Body of pancreas (tissue), 4 donors: ENCODE data around the gene HPDL. TPM values are rescaled to one million over a fixed set of nuclear protein-coding genes. Genes with fewer than 3 reads are reported as not detected.

Experiments
- ATAC-seq: fragments of 150-250 bp; one replicate; pipeline ENCODE4 v1.9.1; 2016
- DNase-seq, 4 donors: peaks; one replicate each; pipeline ENCODE4 v3.0.0-alpha.2; 2019
- H3K27ac ChIP-seq, 4 donors: fragments of 200-600 bp; sonication (generic); 1 replicate in 3 of 4; 2 replicates in 1 of 4; pipeline versions ENCODE4 v1.5.1 to v1.6.1; 2016 to 2019; ENCODE audit warnings: mild to moderate bottlenecking in 1 of 4, mixed read lengths in 1 of 4, moderate library complexity in 1 of 4
- H3K27me3 ChIP-seq, 2 donors: fragments of 200-600 bp; sonication (generic); one replicate each; pipeline ENCODE4 v1.6.0; 2016; ENCODE audit warnings: mild to moderate bottlenecking in 1 of 2
- H3K36me3 ChIP-seq, 2 donors: fragments of 200-600 bp; sonication (generic); replicated peaks in 1 of 2; 2 replicates each; pipeline ENCODE4 v1.5.1; 2016; ENCODE audit warnings: low read depth in 2 of 2; ENCODE audit not compliant: insufficient read depth in 1 of 2
- H3K4me1 ChIP-seq: fragments of 200-600 bp; sonication (generic); one replicate; pipeline ENCODE4 v1.6.0; 2016
- H3K4me3 ChIP-seq, 2 donors: fragments of 200-600 bp; sonication (generic); 1 replicate in 1 of 2; 2 replicates in 1 of 2; pipeline ENCODE4 v1.5.1; 2016 to 2019
- H3K9me3 ChIP-seq, 3 donors: fragments of 200-600 bp; sonication (generic); 1 replicate in 2 of 3; 2 replicates in 1 of 3; pipeline ENCODE4 v1.5.1; 2016
- POLR2A ChIP-seq, 3 donors: fragments of 450-650 bp; IDR thresholded peaks; one replicate each; pipeline ENCODE4 v1.6.1; 2016; ENCODE audit warnings: antibody characterized with exemption in 3 of 3, mild to moderate bottlenecking in 2 of 3
- WGBS, 2 donors: methylation state at CpG; one replicate each; pipeline ENCODE4 v1.1.5; 2017; 5-methylcytosine and 5-hydroxymethylcytosine counted together
- intact Hi-C: fragments of 100-400 bp; cut with DNase I; formaldehyde crosslinking; loops from one replicate; pipeline ENCODE4 v1.15.1; 2023
- total RNA-seq, 2 donors: library from RNA; depleted of rRNA; stranded (reverse); fragments of >200 nt; gene quantifications; one replicate each; pipeline ENCODE4 v1.1.0, GENCODE V29; 2016
- TF ChIP-seq, protein P1 (sequence below), 7 experiments: fragments of 450-650 bp in 4 of 7; fragments of 200-600 bp in 3 of 7; sonication (generic) in 3 of 7; IDR thresholded peaks; one replicate each; pipeline ENCODE4 v1.5.1; 2016 to 2019; ENCODE audit warnings: antibody characterized with exemption in 7 of 7

Gene HPDL
- total RNA-seq, 2 donors from 2014 or later: 0.26 TPM; not detected in 1

DNA sequence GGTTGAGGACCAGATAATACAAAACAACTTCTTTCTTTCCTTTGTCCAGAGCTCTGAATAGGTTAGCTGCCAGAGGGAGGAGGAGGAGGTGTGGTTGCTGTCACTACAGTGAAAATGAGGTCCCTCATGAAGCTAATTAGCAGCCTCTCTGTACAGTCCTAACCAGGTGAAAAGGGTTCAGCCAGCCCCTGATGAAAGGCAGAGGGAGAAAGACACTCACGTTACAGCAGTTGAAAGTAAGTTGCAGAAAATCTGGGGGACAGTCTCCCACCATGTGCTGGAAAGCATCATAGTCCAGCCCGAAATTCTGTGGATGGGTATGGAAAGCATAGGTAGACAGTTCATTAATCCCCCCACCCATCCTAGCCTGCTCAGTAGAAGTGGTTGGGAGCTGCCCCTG lies 19.8 kb downstream of the HPDL start:
- intact Hi-C loops: loop anchor here (10.0 kb wide), 1 partner anchor 228 kb away; no protein-coding TSS in a partner anchor
- Histone ChIP-seq H3K4me1 (peaks cover 18% of the 10 kb centered on the region), H3K27me3 (no peaks in the 10 kb centered on the region), H3K36me3 (peaks cover 0 to 10% of the 10 kb centered on the region in 2 donors), H3K4me3 (no peak overlapping the region), H3K9me3 (no peaks in the 10 kb centered on the region), H3K27ac (no peak overlapping the region)
- DNase-seq (no peak), ATAC-seq (no peak)
- 63 to 97% methylated on average over 2 of the region's 2 CpGs for WGBS, 2 donors
- TF ChIP-seq, protein P1, sequence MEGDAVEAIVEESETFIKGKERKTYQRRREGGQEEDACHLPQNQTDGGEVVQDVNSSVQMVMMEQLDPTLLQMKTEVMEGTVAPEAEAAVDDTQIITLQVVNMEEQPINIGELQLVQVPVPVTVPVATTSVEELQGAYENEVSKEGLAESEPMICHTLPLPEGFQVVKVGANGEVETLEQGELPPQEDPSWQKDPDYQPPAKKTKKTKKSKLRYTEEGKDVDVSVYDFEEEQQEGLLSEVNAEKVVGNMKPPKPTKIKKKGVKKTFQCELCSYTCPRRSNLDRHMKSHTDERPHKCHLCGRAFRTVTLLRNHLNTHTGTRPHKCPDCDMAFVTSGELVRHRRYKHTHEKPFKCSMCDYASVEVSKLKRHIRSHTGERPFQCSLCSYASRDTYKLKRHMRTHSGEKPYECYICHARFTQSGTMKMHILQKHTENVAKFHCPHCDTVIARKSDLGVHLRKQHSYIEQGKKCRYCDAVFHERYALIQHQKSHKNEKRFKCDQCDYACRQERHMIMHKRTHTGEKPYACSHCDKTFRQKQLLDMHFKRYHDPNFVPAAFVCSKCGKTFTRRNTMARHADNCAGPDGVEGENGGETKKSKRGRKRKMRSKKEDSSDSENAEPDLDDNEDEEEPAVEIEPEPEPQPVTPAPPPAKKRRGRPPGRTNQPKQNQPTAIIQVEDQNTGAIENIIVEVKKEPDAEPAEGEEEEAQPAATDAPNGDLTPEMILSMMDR (IDR thresholded peaks at IDR 0.05): no peak
- no peak for TF ChIP-seq POLR2A (IDR thresholded peaks at IDR 0.05)

DNA sequence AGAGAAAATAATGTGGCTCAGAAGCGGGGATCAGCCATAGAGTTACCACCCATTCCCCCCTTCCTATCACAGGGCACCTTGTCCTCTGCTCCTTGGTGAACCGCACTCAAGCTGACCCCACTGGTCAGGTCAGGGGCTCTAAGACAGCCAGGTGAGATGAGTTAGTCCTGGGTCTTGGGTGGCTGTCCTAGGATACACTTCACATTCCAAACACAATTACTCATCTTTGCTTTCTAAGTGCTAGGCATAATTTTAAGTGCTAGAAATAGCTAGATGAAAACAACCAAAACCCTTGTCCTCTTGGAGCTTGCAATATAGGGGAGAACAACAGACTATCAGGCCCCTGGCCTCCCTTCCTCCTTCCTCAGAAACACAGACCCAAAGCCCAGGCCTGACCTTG lies 21.3 kb downstream of the HPDL start:
- Histone ChIP-seq H3K27me3 (no peaks in the 10 kb centered on the region), H3K4me3 (no peak overlapping the region), H3K36me3 (peaks cover 0 to 6% of the 10 kb centered on the region in 2 donors), H3K4me1 (peaks cover 15% of the 10 kb centered on the region), H3K9me3 (no peaks in the 10 kb centered on the region), H3K27ac (no peak overlapping the region)
- intact Hi-C loops: loop anchor here (10.0 kb wide), 1 partner anchor 227 kb away; no protein-coding TSS in a partner anchor
- DNase-seq: no peak
- TF ChIP-seq, protein P1 (IDR thresholded peaks at IDR 0.05): no peak
- TF ChIP-seq POLR2A (IDR thresholded peaks at IDR 0.05): no peak
- WGBS, 2 donors: 88 to 100% methylated on average over 2 of the region's 2 CpGs
- no peak for ATAC-seq

DNA sequence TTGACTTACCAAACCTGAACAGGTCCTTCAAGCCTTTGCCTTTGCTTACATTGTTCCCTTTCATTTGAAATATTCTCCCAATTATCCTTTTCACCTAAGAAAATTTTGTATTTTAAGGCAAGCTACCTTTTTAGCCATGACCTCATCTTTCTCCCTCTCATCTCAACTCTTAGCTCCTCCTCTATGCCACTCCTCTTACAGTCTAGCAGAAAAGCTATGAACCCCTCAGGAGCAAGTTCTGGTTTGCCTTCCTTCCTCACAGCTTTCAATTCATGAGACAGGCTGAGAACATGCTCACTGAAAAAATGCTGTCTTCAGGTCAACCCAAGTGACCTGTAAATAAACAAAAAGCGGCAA lies 21.9 kb downstream of the HPDL start:
- H3K36me3 ChIP-seq: peaks cover 0 to under 1% of the 10 kb centered on the region in 2 donors
- H3K4me3 ChIP-seq: no peak overlapping the region
- ATAC-seq: no peak
- 33 to 36% methylated on average over 1 of the region's 1 CpG for WGBS, 2 donors
- TF ChIP-seq POLR2A (IDR thresholded peaks at IDR 0.05): no peak
- TF ChIP-seq, protein P1 (IDR thresholded peaks at IDR 0.05): no peak
- peak overlapping the region in 1 of 4 donors; percentile 51 for H3K27ac ChIP-seq
- no peaks in the 10 kb centered on the region for H3K9me3 ChIP-seq
- no peaks in the 10 kb centered on the region for H3K27me3 ChIP-seq
- H3K4me1 ChIP-seq: peaks cover 15% of the 10 kb centered on the region
- intact Hi-C loops: loop anchor here (10.0 kb wide), 1 partner anchor 226 kb away; no protein-coding TSS in a partner anchor
- no peak for DNase-seq

DNA sequence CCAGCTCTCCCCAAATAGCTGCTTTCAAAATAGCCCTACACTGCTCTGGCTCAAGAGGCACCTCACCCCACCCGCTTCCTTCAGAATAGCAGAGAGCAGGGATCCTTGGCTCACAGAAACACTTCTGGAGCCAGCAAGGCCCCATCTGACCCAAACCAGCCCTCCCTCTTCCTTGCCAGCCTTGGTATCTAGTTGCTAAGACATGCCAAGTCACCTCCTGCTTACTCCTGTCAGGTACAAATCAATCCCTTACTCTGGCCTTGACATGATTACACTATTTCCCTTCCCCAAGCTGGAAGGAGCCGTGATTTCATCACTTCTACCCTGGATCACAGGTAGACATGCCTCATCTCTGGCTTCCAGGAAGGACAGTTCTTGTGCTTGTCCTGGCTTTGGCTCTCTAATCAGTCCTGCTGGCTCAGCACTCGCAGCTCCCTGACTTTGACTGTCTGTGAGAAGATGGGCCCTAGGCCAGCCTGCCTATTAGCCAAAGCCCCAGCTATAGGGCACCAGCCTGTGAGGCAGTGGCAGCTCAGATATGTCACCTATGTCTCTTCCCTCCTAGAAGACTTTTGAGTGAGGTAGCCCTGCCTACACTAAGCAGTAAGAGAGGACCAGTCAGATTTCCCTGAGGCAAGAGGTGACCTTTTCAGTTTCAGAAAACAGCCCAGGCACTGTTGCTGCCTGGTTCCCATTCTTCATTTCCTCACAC lies 22.4 kb downstream of the HPDL start:
- H3K36me3 ChIP-seq: no peaks in the 10 kb centered on the region
- WGBS, 2 donors: 26 to 46% methylated on average over 3 of the region's 3 CpGs
- H3K27ac ChIP-seq: peak overlapping the region in 2 of 4 donors; percentile 4 to 51

More for the DNA sequence above, 22.4 kb downstream of the HPDL start:
- Histone ChIP-seq H3K4me3 (no peak overlapping the region), H3K9me3 (no peaks in the 10 kb centered on the region), H3K4me1 (peaks cover 15% of the 10 kb centered on the region), H3K27me3 (no peaks in the 10 kb centered on the region)
- DNase-seq (peak; percentile 50 to 63 (median 60)), ATAC-seq (peak; percentile 83)
- intact Hi-C loops: loop anchor here (10.0 kb wide), 1 partner anchor 226 kb away; no protein-coding TSS in a partner anchor
- TF ChIP-seq, protein P1 (IDR thresholded peaks at IDR 0.05): no peak
- TF ChIP-seq POLR2A (IDR thresholded peaks at IDR 0.05): no peak
